Measurements from ENCODE around the gene DOCK1. TPM values are rescaled to one million over a fixed set of nuclear protein-coding genes. Genes with fewer than 3 reads are reported as not detected.
A peak's percentile ranks its signal among the peaks of the same experiment; 100 is the strongest.

Gene DOCK1
- total RNA-seq, 2 donors from 2014 or later, result 1.1 TPM

- no peak for DNase-seq (ENCODE audit: low spot score in 2 of 2)
- H3K27ac Mint-ChIP-seq, result no peak overlapping the region
- ATAC-seq, result no peak
- H3K36me3 Mint-ChIP-seq, result no peaks in the 10 kb centered on the region
- no peaks in the 10 kb centered on the region for H3K9me3 Mint-ChIP-seq
These were observed 544.3 kb downstream of the DOCK1 start for GRCh38 chr10:127449490-127449889.

- ATAC-seq (no peak), DNase-seq (ENCODE audit: low spot score in 2 of 2) (no peak)
- no peaks in the 10 kb centered on the region for H3K9me3 Mint-ChIP-seq
These were observed 545.4 kb downstream of the DOCK1 start for GRCh38 chr10:127450644-127451043.

GRCh38 chr10:127451628-127452027 is 546.4 kb downstream of the DOCK1 start:
- Mint-ChIP-seq H3K27ac (no peak overlapping the region), H3K36me3 (no peaks in the 10 kb centered on the region), H3K9me3 (peaks cover 0 to 7% of the 10 kb centered on the region in 2 donors)
- DNase-seq (ENCODE audit: low spot score in 2 of 2) (no peak), ATAC-seq (no peak)

More at GRCh38 chr10:127450644-127451043, 545.4 kb downstream of the DOCK1 start:
- Mint-ChIP-seq H3K27ac (no peak overlapping the region), H3K36me3 (no peaks in the 10 kb centered on the region)

- ATAC-seq (no peak), DNase-seq (ENCODE audit: low spot score in 2 of 2) (no peak)
- H3K9me3 Mint-ChIP-seq, result peaks cover 0 to 7% of the 10 kb centered on the region in 2 donors
- H3K27ac Mint-ChIP-seq, result peak overlapping the region in 1 of 2 donors; percentile 13
- no peaks in the 10 kb centered on the region for H3K36me3 Mint-ChIP-seq
These were observed 547.3 kb downstream of the DOCK1 start for GRCh38 chr10:127452568-127452967.

GRCh38 chr10:127453706-127454105 is 548.5 kb downstream of the DOCK1 start:
- ATAC-seq, result no peak
- Mint-ChIP-seq H3K9me3 (peaks cover 6 to 12% of the 10 kb centered on the region in 2 donors), H3K27ac (no peak overlapping the region), H3K36me3 (peaks cover 0 to 6% of the 10 kb centered on the region in 2 donors)
- no peak for DNase-seq (ENCODE audit: low spot score in 2 of 2)

- Mint-ChIP-seq H3K27ac (no peak overlapping the region), H3K36me3 (peaks cover 0 to 13% of the 10 kb centered on the region in 2 donors), H3K9me3 (peaks cover 6 to 12% of the 10 kb centered on the region in 2 donors)
- DNase-seq (ENCODE audit: low spot score in 2 of 2) (no peak), ATAC-seq (no peak)
These were observed 550.9 kb downstream of the DOCK1 start for GRCh38 chr10:127456122-127456521.

- ATAC-seq (no peak), DNase-seq (ENCODE audit: low spot score in 2 of 2) (no peak)
- peaks cover 0 to 13% of the 10 kb centered on the region in 2 donors for H3K36me3 Mint-ChIP-seq
- H3K9me3 Mint-ChIP-seq, result peaks cover 6 to 12% of the 10 kb centered on the region in 2 donors
- H3K27ac Mint-ChIP-seq, result no peak overlapping the region
These were observed 553.0 kb downstream of the DOCK1 start for GRCh38 chr10:127458016-127458810.

GRCh38 chr10:127458829-127459228 is 553.6 kb downstream of the DOCK1 start:
- DNase-seq (ENCODE audit: low spot score in 2 of 2), result no peak
- peaks cover 0 to 13% of the 10 kb centered on the region in 2 donors for H3K36me3 Mint-ChIP-seq
- no peak for ATAC-seq
- peaks cover 6 to 12% of the 10 kb centered on the region in 2 donors for H3K9me3 Mint-ChIP-seq
- H3K27ac Mint-ChIP-seq, result no peak overlapping the region

GRCh38 chr10:127459918-127460317 is 554.7 kb downstream of the DOCK1 start:
- DNase-seq (ENCODE audit: low spot score in 2 of 2) (no peak), ATAC-seq (no peak)
- H3K36me3 Mint-ChIP-seq, result peaks cover 0 to 13% of the 10 kb centered on the region in 2 donors

GRCh38 chr10:127462643-127463295 is 557.5 kb downstream of the DOCK1 start:
- DNase-seq (ENCODE audit: low spot score in 2 of 2) (no peak), ATAC-seq (no peak)
- H3K9me3 Mint-ChIP-seq, result peaks cover 5 to 6% of the 10 kb centered on the region in 2 donors
- H3K36me3 Mint-ChIP-seq, result peaks cover 0 to 13% of the 10 kb centered on the region in 2 donors
- no peak overlapping the region for H3K27ac Mint-ChIP-seq

More at GRCh38 chr10:127459918-127460317, 554.7 kb downstream of the DOCK1 start:
- H3K27ac Mint-ChIP-seq, result no peak overlapping the region
- peaks cover 6 to 12% of the 10 kb centered on the region in 2 donors for H3K9me3 Mint-ChIP-seq

GRCh38 chr10:127463548-127463947 is 558.3 kb downstream of the DOCK1 start:
- DNase-seq (ENCODE audit: low spot score in 2 of 2) (no peak), ATAC-seq (no peak)
- Mint-ChIP-seq H3K27ac (no peak overlapping the region), H3K9me3 (peaks cover 0 to under 1% of the 10 kb centered on the region in 2 donors), H3K36me3 (peaks cover 0 to 7% of the 10 kb centered on the region in 2 donors)

- no peak for ATAC-seq
These were observed 559.3 kb downstream of the DOCK1 start for GRCh38 chr10:127464561-127464960.

GRCh38 chr10:127467811-127468210 is 562.6 kb downstream of the DOCK1 start:
- no peaks in the 10 kb centered on the region for H3K9me3 Mint-ChIP-seq
- no peak overlapping the region for H3K27ac Mint-ChIP-seq
- no peak for ATAC-seq

More at GRCh38 chr10:127464561-127464960, 559.3 kb downstream of the DOCK1 start:
- no peak for DNase-seq (ENCODE audit: low spot score in 2 of 2)
- Mint-ChIP-seq H3K9me3 (no peaks in the 10 kb centered on the region), H3K27ac (no peak overlapping the region), H3K36me3 (peaks cover 0 to 7% of the 10 kb centered on the region in 2 donors)

GRCh38 chr10:127468632-127469031 is 563.4 kb downstream of the DOCK1 start:
- H3K36me3 Mint-ChIP-seq, result no peaks in the 10 kb centered on the region
- H3K27ac Mint-ChIP-seq, result no peak overlapping the region
- no peak for DNase-seq (ENCODE audit: low spot score in 2 of 2)
- ATAC-seq, result no peak
- H3K9me3 Mint-ChIP-seq, result no peaks in the 10 kb centered on the region

More at GRCh38 chr10:127467811-127468210, 562.6 kb downstream of the DOCK1 start:
- H3K36me3 Mint-ChIP-seq, result no peaks in the 10 kb centered on the region
- no peak for DNase-seq (ENCODE audit: low spot score in 2 of 2)

- H3K27ac Mint-ChIP-seq, result no peak overlapping the region
- H3K36me3 Mint-ChIP-seq, result no peaks in the 10 kb centered on the region
- peaks cover 0 to 3% of the 10 kb centered on the region in 2 donors for H3K9me3 Mint-ChIP-seq
- DNase-seq (ENCODE audit: low spot score in 2 of 2), result no peak
- ATAC-seq, result no peak
These were observed 565.7 kb downstream of the DOCK1 start for GRCh38 chr10:127470911-127471310.

- no peak overlapping the region for H3K27ac Mint-ChIP-seq
- DNase-seq (ENCODE audit: low spot score in 2 of 2) (no peak), ATAC-seq (no peak)
- H3K36me3 Mint-ChIP-seq, result no peaks in the 10 kb centered on the region
- peaks cover 0 to 3% of the 10 kb centered on the region in 2 donors for H3K9me3 Mint-ChIP-seq
These were observed 567.7 kb downstream of the DOCK1 start for GRCh38 chr10:127472976-127473375.

- no peak overlapping the region for H3K27ac Mint-ChIP-seq
- ATAC-seq (no peak), DNase-seq (ENCODE audit: low spot score in 2 of 2) (no peak)
- peaks cover 0 to 9% of the 10 kb centered on the region in 2 donors for H3K9me3 Mint-ChIP-seq
- H3K36me3 Mint-ChIP-seq, result no peaks in the 10 kb centered on the region
These were observed 569.3 kb downstream of the DOCK1 start for GRCh38 chr10:127474501-127474900.

Data from activated naive CD4-positive, alpha-beta T cell treated with anti-CD3 and anti-CD28 coated beads, Interleukin-2, amount 50 U/mL, for 72 hours (primary cell).